ENCODE measurements around the gene SCUBE3. TPM values are rescaled to one million over a fixed set of nuclear protein-coding genes. Genes with fewer than 3 reads are reported as not detected.

Gene SCUBE3
- total and polyA plus RNA-seq, 2 of the 8 experiments (the other 6 are each of a cell fraction or from before 2014, with no cell fraction given) = 0.80 to 1.0 TPM

- TF ChIP-seq CTCF (IDR thresholded peaks at IDR 0.05; ENCODE audit: control extremely low read depth in 1 of 3, insufficient read depth in 1 of 3, low read depth in 1 of 3, low read length in 3 of 3) = no peak
- TF ChIP-seq ZNF274 (IDR thresholded peaks at IDR 0.05; ENCODE audit: borderline replicate concordance, extremely low read depth, low read length) = no peak
- TF ChIP-seq CHD2 (IDR thresholded peaks at IDR 0.05; ENCODE audit: low read length) = no peak
- TF ChIP-seq E2F6 (IDR thresholded peaks at IDR 0.05) = no peak
- no peak for TF ChIP-seq SP1 (IDR thresholded peaks at IDR 0.05; ENCODE audit: low read depth, low read length)
- TF ChIP-seq SIX5 (IDR thresholded peaks at IDR 0.05; ENCODE audit: low read depth, low read length) = no peak
- no peak for TF ChIP-seq EP300 (IDR thresholded peaks at IDR 0.05; ENCODE audit: borderline replicate concordance in 1 of 2, low read depth in 2 of 2, low read length in 2 of 2)
- no peak for TF ChIP-seq NANOG (IDR thresholded peaks at IDR 0.05; ENCODE audit: insufficient read depth, low read depth, low read length, poor library complexity, severe bottlenecking)
- TF ChIP-seq HDAC6 (IDR thresholded peaks at IDR 0.05; ENCODE audit: low read depth, low read length) = no peak
Measured at GRCh38 chr6:35295521-35296315, 82.0 kb downstream of the SCUBE3 start (continued).

Data from H1 (cell line).